GM10266 (cell line): ENCODE measurements around the gene PAX5.

ENCODE experiments used
- DNase-seq: peaks from one replicate; pipeline ENCODE4 v3.0.0; 2012; ENCODE audit errors: extremely low spot score
- TF ChIP-seq, protein P1 (sequence below): IDR thresholded peaks from 2 replicates; pipeline ENCODE4 v1.5.1; 2012; ENCODE audit warnings: mild to moderate bottlenecking, low read depth; ENCODE audit not compliant: control insufficient read depth, insufficient read depth; ENCODE audit errors: missing control alignments

Gene PAX5

DNA sequence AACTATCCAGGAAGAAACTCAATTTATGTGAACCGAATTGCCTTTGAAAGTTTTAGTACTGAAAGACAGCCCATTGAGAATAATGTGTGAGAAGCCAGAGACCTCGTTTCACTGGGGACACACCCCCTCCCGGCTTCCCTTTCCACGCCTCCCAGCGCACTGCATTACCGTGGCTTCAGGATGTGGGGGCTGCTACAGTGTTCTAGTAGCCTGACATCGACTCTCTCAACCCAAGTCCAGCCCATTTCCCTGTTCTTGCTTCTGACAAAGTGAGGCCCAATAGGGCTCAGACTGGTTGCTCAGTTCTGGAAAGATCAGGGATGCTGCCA lies 3.5 kb downstream of the PAX5 start:
- TF ChIP-seq, protein P1, sequence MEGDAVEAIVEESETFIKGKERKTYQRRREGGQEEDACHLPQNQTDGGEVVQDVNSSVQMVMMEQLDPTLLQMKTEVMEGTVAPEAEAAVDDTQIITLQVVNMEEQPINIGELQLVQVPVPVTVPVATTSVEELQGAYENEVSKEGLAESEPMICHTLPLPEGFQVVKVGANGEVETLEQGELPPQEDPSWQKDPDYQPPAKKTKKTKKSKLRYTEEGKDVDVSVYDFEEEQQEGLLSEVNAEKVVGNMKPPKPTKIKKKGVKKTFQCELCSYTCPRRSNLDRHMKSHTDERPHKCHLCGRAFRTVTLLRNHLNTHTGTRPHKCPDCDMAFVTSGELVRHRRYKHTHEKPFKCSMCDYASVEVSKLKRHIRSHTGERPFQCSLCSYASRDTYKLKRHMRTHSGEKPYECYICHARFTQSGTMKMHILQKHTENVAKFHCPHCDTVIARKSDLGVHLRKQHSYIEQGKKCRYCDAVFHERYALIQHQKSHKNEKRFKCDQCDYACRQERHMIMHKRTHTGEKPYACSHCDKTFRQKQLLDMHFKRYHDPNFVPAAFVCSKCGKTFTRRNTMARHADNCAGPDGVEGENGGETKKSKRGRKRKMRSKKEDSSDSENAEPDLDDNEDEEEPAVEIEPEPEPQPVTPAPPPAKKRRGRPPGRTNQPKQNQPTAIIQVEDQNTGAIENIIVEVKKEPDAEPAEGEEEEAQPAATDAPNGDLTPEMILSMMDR: no peak
- DNase-seq: peak; percentile 79

DNA sequence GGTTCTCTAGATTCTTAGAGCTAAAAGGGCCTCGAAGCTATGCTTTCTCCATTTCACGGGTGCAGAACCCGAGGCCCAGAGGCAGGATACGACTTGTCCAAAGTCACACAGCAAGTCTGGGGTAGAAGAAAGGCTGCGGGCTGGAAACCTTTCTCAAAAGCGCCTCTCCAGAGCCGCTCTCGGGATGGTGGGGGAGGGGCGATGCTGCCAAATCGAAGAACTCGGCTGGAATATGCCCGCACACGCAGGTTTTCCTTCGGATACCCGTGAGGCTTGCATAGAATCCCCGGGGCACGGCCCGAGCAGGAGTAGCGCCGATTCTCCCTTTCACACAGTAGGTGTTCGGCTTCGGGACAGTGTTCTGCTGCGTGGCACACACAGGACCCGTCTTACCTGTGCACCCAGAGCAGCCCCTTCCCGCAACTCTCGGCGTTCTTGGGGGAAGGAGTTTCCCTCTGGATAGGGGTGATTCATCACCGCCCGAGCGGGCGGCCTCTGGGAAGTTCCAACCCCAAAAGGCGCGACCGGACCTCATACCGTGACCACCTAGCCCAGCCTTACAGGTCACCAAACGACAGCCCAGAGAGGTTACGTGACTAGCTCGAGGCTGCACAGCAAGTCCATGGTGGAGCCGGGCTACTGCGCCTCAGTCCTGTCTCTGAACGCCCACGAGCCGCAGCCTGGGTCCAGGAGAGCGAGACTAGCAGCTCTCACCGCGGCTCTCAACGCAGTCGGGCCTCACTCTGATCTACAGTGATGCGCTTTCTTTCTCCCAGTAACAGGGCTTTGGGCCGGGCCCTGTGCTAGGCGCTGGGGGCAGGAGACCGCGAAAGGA lies 4.1 kb downstream of the PAX5 start:
- DNase-seq: peak; percentile 48
- TF ChIP-seq, protein P1: no peak

DNA sequence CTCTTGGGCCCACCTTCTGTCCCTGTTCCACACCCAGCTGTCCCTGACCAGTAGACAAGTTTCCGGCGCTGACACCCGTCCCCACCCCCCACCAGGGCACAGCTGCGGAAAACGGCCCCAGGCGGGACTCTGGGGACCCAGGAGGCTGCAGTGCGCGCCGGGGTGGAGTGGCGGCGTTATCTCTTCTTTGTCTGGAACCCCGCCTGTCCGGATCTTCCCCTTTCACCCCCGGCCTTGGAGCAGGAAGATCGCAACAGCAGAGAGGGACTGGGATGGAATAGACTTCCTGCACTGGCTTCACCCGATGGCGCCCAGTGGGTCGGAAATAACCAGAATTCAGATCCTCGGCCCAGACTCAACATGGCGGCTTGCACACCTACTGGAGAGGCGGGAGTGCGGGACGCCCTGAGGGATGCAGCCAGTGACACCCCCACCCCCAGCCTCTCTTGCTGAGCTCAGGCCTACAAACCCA lies 4.7 kb downstream of the PAX5 start:
- TF ChIP-seq, protein P1: peak; percentile 3
- DNase-seq: no peak

DNA sequence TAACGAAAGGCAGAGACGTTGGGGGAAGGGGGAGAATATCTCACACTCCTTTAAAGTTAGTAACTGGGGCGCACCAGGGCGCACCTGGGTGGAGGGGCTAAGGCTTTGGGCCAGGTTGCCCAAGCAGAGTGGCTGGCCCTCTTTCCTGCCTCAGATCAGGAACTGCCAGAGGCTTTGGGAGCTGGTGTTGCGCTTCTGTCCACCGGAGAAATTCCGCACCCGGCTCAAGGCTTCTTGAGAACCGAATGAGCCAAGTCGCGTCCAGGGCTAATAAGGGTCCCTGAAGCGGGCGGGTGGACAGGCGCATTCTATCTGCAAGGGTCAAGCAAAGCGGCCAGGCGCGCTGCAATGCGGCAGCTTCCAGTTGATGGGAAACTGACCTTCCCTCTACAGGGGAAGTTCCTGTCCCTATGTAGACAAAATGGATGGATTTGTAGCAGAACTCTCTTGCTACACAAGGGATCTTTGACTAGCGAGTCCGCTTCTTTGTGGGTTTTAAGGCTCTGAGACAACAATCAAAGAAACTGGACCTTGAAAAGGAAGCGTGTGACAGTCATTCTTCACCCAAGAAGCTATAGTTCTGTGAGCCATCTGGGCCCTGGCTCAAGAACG lies 5.5 kb downstream of the PAX5 start:
- peak; percentile 27 for DNase-seq

DNA sequence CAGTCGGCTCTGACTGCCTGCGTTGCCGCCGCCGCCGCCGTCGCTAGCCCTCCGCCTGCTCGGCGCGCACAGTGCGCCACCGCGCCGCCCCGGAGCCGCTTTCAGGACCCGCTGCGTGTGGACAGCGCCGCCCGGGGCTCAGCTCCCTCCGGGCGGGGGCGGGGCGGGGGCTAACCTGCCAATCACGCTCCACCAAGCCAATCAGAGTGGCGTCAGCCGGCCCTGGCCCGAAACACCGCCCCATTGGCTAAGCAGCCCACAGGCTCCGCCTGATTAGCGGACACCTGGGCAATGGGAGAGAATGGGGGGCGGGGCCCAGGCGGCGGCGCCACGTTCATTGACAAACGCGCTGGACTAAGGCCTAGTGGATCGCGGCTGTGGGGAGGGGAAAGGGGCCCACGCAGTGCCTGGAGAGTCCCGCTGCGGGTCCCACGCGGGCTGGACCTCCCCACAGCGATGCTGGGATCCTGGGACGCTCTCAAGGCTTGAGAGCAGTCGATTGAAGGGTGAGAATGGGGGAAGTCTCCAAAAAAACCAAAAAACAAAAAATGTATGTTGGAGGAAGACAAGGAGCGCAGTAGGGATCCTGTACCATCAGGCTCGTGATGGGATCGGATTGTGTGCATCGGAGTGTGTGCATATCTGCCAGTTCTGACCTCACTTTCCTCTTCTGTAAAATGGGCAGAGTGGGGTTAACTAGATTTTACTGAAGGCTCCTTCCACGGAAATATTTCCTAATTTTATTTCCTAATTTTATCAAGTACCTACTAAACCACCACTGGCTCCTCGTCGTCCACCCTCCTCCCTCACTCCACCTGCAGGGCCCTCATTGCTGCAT lies 6.3 kb downstream of the PAX5 start:
- TF ChIP-seq, protein P1: no peak
- DNase-seq: peak; percentile 99

More for the DNA sequence above, 5.5 kb downstream of the PAX5 start:
- TF ChIP-seq, protein P1: no peak

GRCh38 chr9:37026931-37027581 lies 7.0 kb downstream of the PAX5 start:
- no peak for DNase-seq
- TF ChIP-seq, protein P1: no peak
